ENCODE measurements around the gene BTBD1.
"Not testable (repeated sequence)": the region's sequence is repeated elsewhere in the genome, so short reads cannot be mapped to it uniquely, and the experiment has no call there.

- TF ChIP-seq CTCF (conservative IDR thresholded peaks at IDR 0.05; ENCODE audit: low read depth, low read length); EZH2phosphoT487 (IDR thresholded peaks at IDR 0.05; ENCODE audit: borderline replicate concordance, low read length): not testable (repeated sequence)
These were observed 18.4 kb upstream of the BTBD1 start for GRCh38 chr15:83085461-83085860.
